H4 (cell line): ENCODE measurements around the gene TRAF6. TPM values are rescaled to one million over a fixed set of nuclear protein-coding genes. Genes with fewer than 3 reads are reported as not detected.
"Not testable (repeated sequence)": the region's sequence is repeated elsewhere in the genome, so short reads cannot be mapped to it uniquely, and the experiment has no call there.

Experiments
- DNase-seq: peaks from one replicate; pipeline ENCODE4 v3.0.0-alpha.2; 2015; ENCODE audit warnings: low spot score
- total RNA-seq: library from RNA; depleted of rRNA; stranded (reverse); fragments of >200 nt; shearing (Covaris generic); gene quantifications from 2 replicates; pipeline ENCODE4 v1.2.3, GENCODE V29; 2014

The TRAF6 gene
- total RNA-seq, 1 experiment from 2014 or later = 9.1 TPM

DNA sequence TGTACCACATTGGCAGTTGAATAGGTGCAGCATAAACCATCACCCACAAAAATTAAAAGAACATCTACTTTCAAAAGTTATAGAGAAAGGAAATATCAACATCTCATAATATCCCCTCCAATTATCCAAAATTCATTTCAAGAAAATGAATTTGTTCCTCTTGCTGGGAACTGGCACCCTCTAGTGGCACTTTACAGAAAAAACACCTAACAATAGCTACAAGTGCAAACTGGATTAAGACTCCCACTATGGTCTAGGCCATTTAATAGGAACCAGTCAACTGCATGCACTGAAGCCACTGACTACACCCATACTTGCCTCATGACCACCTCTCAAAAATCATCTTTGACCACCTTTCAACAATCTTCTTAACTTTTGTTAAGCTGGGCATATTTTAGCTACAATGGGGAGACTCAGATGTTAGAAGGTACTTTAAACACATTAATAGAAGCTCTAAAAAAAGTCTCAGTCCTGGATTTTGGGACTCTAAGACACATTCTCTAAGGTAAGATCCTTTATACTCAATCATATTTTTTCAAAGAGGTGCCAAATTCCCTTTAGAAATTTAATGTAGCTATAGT lies 17.3 kb downstream of the TRAF6 start:
- peak; percentile 32 for DNase-seq

- DNase-seq = no peak
These were observed 19.9 kb downstream of the TRAF6 start for GRCh38 chr11:36490026-36490806.

DNA sequence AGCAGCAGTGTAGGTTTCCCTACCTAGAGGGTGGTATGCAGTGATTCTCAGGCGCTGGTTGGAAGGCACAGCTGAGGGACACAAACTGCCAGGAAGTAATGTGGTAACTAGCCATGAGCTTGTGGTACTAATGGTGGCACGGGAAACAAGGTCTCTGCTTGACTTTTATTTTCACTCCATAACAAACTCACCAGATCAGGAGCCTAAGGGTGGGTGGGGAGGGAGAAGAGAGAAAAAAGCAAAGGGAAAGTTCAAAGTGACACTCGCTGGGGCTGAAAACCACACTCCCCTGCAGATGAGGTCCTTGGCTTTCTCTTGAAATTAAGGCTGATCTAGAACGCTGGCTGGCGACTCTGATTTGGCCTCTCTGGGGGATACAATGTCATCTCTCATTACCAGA lies 22.0 kb downstream of the TRAF6 start:
- no peak for DNase-seq

GRCh38 chr11:36487619-36488018 lies 22.5 kb downstream of the TRAF6 start:
- no peak for DNase-seq

DNA sequence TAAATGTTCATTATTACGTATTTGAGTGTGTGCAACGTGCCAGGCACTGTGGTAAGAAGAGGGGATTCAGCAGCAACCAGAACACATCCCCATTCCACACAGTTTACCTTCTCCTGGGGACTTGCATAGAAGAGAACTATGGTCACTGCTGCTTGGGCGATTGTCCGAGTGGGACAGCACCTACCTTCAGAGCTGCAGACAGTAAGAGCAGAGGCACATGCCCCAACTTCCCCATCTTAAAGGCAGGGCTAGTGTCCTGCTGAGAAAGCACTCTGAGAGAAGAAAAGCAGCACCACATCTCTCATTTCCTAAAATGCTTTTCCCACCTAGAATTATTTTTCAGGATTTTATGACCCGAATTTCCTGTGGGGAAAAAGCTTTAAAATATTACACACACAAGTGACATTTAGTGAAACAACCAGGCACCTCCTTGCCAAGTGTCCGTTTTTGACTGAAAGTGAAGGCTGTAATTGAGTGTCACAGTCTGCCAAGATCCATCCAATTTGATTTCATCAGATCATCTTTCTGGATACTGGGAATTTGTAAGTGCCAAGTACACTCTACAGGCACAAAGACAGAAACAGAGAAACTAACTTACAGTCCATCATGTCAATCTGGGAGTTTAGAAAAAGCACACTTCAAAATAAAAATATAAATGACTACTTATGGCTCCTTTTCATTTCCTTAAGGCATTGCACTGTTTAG lies 24.6 kb downstream of the TRAF6 start:
- DNase-seq = no peak

GRCh38 chr11:36483042-36483441 lies 27.0 kb downstream of the TRAF6 start:
- DNase-seq = not testable (repeated sequence)

DNA sequence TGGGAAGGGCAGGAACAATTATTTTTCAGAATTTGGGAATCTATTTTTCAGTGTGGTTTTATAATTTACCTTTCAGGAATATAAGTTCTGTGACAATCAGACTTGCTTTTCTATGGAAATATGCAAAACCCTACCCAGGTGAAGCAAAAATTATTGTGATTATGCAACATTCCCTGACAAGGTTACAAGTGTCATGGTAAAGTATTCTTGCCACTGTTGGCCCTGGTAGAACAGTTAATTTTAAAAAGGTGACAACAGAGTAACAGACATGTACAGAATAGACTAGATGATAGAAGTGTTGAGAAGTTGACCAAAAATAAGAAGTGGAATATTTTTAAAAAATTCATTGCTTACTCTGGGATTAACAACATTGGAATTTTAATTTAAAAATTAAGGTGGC lies 29.2 kb downstream of the TRAF6 start:
- no peak for DNase-seq

GRCh38 chr11:36478700-36479329 lies 31.3 kb downstream of the TRAF6 start:
- DNase-seq = peak; percentile 58

DNA sequence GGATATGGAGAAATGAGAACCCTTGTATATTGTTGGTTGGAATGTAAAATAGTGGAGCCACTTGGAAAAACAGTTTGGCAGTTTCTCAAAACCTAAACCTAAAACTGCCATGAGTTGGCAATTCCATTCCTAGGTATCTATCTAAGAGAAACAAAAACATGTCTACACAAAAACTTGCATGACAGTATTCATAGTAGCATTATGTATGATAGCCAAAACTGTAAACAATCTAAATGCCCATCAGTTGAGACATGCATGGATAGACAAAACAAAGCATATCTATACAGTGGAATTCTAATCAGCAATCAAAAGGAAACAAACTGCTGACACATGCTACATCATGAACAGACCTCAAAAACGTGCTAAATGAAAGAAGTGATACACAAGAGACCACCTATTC lies 34.9 kb downstream of the TRAF6 start:
- DNase-seq = no peak

GRCh38 chr11:36471577-36471976 lies 38.5 kb downstream of the TRAF6 start:
- no peak for DNase-seq

GRCh38 chr11:36469881-36470802 lies 39.9 kb downstream of the TRAF6 start:
- DNase-seq = peak; percentile 78

DNA sequence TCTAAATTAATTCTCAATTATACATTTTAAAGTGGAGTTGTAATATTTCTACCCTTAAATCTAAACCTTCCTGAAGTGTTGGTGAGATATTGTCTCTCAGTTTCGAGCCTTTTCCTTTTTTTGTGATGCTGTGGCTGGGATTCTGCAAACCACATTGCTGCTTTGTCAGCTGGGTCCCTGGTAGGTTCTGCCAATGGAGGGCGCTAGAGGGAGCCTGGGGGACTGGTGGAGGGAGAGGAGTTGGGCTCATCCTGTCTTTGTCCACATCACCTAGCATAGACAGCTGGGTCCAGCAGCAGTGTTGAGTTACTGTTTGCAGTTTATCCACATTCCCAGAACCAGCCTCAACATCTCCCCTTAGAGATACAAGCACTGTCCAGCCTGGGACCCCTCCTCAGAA lies 41.0 kb downstream of the TRAF6 start:
- DNase-seq = peak; percentile 50

- no peak for DNase-seq
These were observed 42.2 kb downstream of the TRAF6 start for GRCh38 chr11:36467916-36468315.

DNA sequence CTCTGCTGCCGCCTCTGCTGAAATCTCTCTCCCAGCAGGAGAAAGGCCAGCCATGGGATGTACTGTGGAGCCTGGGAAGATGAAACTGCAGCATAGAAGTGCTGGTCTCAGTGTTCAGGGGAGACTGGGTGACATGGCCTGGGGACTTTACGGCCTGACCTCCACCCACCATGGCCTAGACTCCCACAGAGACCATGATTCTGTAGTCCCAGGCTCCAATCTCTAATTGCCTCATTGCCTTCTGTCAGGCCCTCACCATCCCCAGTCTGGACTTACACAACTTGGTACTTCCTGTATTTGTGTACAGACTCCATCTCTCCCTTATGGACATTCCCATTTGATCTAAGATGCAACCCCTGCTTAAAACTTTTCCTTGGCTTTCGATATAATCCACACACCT lies 43.1 kb downstream of the TRAF6 start:
- no peak for DNase-seq

DNA sequence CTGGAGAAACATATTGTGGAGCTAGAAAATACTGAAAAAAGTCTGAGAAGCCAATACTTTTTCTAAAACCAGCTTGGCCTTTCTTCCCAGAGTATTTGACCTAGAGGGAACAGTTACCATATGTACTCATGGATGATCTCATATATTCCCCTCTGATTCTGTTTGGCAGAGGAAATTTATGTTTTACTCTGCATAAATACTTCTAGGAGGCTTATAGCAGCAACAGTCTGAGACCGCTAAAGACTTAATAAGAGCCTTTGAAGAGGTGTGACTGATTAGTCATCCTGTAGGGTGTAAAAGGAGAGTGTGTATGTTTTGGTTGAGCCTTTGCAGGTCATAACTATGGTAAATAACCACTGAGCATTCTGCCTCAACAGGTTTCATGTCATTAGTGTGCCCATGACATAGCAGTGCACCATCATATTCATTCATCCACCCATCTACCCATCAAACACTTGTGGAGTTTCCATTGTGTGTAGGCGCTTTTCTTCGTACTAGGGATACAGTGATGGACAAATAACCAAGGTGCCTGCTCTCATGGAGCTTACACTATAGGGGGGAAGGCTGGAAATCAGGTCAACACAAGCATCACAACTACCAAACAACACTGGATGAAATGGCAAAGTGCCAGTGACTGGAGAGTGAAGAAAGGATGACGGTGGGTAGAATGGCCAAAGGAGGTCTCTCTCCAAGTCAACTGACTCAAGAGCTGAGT lies 44.5 kb downstream of the TRAF6 start:
- DNase-seq = no peak

GRCh38 chr11:36464720-36465119 lies 45.4 kb downstream of the TRAF6 start:
- DNase-seq = no peak

GRCh38 chr11:36463781-36464180 lies 46.3 kb downstream of the TRAF6 start:
- DNase-seq = peak; percentile 87

- DNase-seq = no peak
These were observed 47.8 kb downstream of the TRAF6 start for GRCh38 chr11:36462321-36462720.

DNA sequence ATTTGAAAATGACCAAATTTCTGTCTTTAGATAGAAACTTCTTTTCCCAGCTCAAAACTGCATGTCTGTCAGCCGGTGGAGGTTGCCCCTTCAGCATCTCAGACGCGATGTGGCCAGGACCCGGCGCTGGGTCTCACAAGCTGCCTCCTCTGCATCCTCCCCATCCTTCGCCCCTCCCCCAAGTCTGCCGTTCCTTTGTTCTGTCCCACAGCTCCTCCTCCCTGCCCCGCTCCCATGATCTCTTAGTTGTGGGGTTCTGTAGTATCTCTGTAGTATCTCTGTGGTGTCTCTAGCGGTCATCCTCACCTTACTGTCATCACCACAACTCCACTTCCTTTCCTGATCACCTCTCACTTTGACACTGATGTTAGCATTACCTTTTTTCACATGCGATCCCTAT lies 49.9 kb downstream of the TRAF6 start:
- no peak for DNase-seq

DNA sequence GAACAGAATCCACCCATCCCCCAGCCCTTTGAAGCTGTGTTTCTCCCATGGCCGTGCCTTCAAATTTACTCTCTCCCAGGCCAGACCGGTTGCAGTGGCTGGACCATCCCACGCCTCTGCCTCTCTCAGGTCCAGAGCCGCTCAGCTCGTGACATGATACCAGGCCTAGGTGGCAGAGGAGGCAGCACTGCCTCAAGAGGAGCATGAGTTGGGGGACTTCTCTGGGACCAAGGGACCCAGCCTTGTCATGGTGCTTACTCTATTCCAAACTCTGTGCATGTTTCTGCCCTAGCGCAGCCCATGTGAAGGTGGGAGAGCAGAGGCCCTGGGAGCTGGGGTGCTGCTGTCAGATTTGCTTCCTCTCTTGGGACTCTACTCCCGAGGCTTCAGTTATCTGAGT lies 51.0 kb downstream of the TRAF6 start:
- DNase-seq = no peak
